Endometrium (tissue), 2 donors: ENCODE measurements around the gene ZNF134.

Source experiments
- FAIRE-seq: peaks from 2 replicates; lab custom pipeline; 2012; peaks lifted over from hg19 to GRCh38; lab: Jason Lieb, UNC
- donor health status: control.
- donor health status: control.

ZNF134 gene

DNA sequence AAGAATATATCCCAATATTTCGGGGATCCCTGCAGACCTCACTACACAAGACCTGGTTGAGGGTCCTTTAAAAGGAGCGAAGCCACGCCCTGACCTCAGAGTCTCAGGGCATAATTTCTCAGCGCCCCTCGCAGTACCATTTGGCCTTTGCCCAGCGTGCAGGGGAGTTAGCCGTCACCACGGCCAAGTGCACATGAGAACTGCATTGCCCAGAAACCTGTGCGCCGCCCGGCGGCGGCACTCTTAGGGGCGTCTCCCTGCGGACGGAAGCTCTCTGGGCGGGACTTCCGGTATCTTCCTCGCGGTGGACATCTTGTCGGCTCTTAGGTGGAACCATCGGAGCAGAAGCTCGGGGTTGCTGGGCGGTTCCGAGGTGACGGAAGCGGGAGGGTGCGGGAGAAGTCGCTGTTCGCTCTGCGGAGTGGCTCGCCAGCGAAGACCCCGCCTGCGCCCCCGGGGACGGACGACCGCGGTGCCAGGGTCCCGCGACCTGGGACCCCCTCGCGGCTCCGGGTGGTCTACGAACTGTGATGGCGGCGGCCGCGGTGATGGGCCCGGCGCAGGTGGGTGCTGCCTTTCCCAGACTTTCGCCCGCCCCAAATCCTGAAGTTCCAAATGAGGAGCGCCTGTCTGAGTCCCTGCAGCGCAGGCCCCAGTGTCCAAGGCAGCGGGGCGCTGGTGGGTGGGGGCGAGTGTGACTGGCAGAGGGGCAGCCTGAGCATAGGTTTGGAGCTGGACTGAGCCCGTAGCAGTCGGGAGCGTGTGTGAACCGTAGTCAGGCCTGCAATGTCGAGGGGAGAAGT is at the start of gene ZNF134:
ZNF134 (plus strand) TSS at position 302 of the 803 bp plus-strand sequence. CDS start 5,227 bp downstream, outside the sequence.
- FAIRE-seq, result peak; percentile 4

DNA sequence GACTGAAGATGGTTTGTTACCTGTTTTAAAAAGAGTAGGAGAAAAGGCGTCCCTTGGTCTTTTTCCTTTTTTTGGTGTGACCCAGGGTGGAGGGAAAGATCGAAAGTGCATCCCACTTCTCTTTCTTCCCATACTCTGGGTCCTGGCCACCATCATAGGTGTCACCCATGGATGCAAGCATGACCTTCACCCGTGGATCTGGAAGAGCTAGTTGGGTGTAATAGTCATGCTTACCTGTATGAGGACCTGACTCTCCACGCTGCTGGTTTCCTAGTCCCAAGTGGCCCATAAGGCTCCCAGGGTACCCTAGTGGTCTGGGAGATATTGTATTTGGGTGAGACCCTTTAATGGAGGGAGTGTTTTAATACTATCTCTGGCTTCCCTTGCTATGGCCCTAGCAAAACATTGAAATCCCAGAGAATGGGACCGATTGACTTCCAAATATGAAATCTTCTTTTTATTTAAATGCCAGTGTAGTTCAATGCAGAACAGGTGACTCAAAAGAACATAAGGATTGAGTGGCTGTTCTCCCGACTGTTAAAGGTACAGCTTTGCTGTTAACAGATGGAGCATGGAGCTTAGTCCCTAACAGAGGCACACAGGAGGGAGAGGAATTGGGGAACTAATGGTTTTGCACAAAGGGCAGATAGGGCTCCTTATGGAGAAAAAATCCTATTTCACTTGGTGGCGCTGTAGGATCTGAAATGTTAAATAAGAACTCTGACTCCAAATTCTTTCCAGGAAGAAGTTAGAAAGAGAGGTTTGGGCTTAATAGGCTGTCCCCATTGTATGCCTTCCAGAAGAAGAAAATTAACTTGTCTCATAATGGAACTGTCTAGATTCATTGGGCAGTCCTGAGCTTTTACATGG is 47.4 kb upstream of the ZNF134 start:
- no peak for FAIRE-seq

DNA sequence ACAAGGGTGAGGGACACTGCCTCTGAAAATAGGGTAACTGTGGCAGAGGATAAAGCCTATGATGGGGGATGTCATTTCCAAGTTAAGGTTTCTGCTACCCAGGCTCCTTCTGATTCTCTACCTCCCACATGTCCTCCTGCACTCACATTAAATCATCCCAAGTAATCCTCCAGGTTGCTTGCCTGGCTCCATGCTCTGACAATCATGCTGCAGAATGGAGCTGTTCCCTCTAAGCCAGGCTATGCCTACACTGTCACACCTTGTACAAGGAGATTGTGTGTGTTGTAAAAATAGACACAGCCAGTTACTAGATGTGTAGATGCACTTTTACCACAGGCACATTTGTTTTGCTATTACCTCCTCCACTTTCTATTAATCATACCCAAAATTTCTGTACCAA is 43.3 kb upstream of the ZNF134 start:
- no peak for FAIRE-seq

DNA sequence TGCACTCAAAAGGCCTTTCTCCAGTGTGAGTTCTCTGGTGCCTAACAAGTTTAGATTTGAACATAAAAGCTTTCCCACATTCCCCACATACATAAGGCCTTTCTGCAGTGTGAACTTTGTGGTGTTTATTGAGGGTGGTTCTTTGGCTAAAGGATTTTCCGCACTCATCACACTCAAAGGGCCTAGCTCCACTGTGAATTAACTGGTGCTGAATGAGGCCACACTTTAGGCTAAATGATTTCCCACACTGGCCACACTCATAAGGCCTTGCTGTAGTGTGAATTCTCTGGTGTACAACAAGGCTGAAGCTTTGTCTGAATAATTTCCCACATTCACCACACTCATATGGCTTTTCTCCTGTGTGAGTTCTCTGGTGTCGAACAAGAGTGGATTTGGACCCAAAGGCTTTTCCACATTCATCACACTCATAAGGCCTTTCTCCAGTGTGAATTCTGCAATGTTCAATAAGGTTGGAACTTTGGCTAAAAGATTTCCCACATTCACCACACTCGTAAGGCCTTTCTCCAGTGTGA is 41.6 kb upstream of the ZNF134 start:
- FAIRE-seq, result no peak

DNA sequence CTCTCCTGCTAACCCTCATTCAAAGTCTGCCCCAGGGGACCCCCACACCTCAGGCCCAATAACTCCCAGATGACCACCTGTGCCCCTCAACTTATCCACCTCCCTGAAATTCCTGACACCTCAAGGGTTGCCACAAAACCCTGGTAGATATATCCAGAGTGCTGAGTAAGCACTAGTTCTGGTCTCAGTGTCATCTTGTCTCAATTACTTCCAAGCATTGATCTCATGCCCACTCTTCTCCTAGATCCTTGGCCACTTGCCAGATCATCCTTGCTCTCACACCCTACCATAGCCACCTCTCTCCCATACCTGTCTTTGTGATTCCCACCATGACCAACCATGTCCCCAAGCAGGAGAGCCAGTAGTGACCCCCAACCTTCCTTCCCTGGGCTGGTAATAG is 37.4 kb upstream of the ZNF134 start:
- FAIRE-seq, result no peak

DNA sequence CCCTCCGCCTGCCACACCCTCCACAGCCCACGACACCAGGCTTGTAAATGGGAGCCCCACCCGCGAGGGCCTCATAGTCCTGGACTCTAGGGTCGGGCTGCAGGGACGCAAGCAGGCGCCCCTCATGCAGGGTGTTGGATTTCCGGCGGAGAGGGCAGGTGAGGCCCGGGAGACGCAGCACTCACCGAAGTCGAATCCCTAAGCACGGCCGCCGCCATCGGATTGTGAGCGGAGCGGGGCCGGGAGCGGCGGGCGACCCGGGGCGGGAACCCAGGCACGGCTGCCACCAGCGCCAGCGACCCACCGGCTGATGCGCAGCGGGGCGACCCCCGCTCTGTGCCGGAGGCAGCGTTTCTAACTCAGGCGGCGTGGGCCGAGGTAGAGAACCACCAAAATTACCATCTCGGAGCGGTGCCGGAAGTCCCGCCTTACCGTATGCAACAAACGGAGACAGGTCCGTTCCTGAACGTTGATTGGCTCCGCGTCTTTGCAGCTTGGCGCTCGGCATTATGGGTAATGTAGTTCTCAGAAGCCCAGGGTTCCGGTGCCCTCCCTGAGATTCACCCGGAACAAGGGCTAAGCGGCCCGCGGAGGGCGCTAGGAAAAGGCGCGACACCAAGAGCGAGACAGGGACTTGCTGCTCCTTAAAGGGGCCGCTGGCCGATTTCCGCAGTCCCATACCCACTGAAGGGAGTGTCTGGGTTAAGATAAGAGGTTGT is 35.4 kb upstream of the ZNF134 start, which contains the start of gene ZNF416:
ZNF416 (minus strand) TSS at position 425 of the 719 bp plus-strand sequence; CDS start at position 218, 207 bp downstream.
- FAIRE-seq, result peak; percentile 97

DNA sequence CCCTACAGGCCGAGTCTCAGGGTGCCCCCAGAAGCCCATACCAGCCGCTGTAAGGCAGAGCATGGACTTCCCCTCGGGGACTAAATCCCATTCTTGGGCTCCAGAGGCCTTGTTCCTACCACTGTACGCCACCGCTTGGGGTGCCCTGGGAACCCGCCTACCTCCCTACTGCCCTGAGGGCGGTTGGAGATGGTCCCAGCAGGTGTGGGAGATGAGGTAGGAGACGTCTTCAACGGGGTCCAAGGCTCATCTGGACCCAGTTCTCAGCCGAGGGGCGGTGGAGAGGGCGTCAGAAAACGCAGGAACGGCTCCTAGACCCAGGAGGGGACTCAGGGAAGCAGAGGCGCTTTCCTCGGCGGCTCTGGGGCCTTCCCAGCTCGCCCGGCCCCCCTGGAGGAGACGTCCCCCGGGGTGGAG is 30.9 kb upstream of the ZNF134 start:
- no peak for FAIRE-seq

DNA sequence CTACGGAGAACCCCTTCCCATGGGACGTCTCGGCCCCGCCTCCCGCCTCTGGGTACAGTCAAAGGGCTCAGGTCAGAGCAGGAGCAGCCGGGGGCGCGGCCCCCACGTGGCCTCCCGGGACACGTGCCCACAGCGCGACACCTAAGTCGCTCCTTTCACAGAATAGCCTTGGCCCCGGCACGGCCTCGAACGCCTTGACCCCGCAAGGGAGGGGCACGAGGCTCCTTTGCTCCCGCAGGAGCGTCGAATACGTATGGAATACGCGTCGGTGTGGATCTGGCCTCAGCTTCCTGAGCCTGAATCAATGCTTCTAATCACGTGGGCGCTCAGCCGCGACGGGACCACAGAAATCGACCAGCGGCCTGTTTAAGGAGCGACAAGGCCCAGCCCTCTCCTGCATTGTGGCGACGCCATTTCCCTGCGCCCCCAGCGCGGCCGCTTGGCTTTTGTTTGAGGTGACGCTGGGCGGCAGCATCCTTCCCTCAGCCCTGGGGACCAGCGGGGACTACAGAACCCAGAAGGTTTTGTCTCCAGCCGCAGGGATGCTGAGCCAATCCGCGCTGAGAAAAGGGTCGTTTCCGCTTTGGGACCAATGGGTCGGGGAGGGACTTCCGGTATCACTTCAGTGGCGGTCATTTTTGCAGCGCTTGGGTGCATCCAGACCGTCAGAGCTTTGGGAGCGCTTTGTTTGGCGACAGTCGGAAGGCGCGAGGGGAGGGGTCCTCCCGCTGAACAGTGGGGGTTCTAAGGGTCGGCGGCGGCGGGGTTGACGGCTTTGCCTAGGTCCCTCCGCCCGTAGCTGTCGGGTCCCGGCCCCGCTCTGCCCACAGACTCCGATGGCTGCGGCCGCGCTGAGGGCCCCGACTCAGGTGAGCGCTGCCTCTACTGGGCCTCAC is 30.3 kb upstream of the ZNF134 start, which contains the start of gene ZIK1:
ZIK1 (plus strand) TSS at position 625 of the 896 bp plus-strand sequence; CDS start at position 837, 212 bp downstream.
- FAIRE-seq, result peak; percentile 93

DNA sequence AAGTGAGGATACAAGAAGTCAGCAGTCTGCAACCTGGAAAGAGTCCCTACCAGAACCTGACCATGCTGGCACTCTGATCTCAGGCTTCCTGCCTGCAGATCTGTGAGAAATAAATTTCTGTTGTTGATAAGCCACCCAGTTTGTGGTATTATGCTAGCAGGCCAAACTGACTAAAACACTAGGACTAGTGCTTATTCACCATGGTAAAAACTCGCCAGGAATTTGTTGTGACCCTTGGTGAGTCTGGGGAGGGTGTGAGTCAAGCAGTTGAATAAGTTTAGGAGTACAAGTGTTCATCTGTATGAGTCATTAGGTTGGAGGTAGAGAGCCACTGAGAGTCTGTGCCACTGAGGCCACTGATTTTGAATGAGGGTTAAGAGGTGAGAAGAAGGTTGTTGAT is 26.5 kb upstream of the ZNF134 start:
- FAIRE-seq, result no peak

DNA sequence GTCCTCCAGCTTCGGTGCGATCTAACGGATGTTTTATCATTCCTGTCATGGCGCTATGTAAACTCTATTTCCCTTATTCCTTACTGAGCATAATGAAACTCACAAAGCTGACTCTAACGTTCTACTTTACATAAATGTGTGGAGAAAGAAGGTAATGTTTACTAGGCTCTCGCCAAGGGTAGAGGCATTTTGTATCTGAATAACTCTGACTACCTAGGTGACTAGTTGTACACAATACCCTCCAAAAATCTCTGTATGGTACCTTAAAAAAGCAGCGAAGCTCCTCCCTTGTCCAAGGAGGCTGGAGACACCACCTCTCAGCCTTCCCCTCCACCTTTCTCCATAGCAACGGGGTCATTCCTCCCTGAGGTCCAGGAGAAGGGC is 14.7 kb upstream of the ZNF134 start:
- FAIRE-seq, result no peak

DNA sequence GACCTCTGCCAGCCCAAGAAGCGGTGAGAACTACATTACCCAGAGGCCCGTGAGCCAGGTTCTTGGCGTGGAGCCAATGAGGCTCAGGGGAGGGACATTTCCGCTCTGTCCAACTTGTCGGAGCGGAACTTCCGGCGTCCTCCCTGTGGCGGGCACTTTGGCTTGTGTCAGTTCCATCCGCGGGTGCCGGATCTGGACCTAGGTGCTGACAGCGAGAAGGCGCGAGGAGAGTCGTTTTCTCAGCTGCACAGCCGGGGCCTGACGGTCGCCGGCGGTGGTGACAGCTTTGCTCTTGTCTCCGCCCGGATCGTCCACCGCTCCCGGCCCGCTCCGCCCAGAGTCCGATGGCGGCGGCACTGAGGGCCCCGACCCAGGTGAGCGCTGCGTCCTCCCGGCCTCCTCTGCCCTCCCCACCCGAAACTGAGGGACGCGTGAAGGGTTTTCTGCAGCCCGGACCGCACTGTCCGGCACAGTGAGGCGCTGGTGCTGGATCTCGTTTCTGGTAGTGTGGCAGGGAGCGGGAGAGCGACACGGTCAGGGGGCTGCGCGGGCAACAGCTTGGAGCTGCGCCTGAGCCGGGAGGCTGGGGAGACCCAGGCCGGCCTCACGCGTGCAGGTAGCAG is 14.2 kb upstream of the ZNF134 start, which contains the start of gene ZNF530:
ZNF530 (plus strand) TSS at position 125 of the 623 bp plus-strand sequence. CDS start 4,461 bp downstream, outside the sequence.
- FAIRE-seq, result peak; percentile 60

DNA sequence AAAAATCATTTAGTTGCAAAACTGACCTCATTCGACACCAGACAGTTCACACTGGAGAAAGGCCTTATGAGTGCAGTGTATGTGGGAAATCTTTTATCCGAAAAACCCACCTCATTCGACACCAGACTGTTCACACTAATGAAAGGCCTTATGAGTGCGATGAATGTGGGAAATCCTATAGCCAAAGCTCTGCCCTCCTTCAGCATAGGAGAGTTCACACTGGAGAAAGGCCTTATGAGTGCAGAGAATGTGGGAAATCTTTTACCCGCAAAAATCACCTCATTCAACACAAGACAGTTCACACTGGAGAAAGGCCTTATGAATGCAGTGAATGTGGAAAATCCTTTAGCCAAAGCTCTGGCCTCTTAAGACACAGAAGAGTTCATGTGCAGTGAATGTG is 7.1 kb upstream of the ZNF134 start:
- no peak for FAIRE-seq

DNA sequence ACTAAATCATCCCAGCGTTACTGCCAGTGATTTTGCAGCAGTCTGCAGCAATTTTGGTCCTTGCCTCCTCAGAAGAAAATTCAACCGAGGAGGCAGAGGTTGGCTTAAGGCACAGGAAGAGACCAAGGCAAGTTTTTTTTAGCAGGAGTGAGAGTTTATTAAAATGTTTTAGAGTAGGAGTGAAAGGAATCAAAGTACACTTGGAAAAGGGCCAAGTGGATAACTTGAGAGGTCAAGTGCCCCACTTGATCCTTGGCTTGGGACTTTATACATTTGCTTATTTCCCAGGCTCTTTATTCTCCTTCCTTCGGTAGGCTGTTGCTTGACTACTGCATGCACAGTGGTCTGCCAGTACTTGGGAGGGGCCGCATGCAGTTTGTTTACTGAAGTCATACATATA is 2.9 kb upstream of the ZNF134 start:
- FAIRE-seq, result no peak

DNA sequence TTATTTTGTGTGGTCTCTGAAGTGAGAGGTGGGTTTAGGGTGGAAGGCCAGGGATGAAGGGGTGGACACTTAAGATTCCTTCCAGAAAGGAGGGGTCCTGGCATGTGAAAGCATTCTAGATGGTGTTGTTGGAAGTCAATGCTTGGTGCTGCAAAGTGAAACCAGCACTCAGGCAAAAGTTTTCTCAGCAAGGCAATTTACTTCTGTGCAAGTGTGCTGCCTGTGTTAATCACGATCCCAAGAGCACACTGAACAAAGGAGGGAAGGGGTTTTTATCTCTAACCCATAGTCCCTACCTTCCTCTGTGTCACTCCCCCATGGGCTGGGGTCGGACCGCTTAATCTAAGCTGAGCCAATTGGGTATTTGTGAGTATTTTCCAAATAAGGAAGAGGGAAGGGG is 1.3 kb downstream of the ZNF134 start:
- no peak for FAIRE-seq

DNA sequence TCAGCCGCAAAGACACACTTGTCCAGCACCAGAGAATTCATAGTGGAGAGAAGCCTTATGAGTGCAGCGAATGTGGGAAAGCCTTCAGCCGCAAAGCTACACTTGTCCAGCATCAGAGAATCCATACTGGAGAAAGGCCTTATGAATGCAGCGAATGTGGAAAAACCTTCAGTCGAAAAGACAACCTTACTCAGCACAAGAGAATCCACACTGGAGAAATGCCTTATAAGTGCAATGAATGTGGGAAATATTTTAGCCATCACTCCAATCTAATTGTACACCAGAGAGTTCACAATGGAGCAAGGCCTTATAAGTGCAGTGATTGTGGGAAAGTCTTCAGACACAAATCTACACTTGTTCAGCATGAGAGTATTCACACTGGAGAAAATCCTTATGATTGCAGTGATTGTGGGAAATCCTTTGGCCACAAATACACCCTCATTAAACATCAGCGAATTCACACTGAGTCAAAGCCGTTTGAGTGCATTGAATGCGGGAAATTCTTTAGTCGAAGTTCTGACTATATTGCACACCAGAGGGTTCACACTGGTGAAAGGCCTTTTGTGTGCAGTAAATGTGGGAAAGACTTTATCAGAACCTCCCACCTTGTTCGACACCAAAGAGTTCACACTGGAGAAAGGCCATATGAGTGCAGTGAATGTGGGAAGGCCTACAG is 6.8 kb downstream of the ZNF134 start:
- no peak for FAIRE-seq

DNA sequence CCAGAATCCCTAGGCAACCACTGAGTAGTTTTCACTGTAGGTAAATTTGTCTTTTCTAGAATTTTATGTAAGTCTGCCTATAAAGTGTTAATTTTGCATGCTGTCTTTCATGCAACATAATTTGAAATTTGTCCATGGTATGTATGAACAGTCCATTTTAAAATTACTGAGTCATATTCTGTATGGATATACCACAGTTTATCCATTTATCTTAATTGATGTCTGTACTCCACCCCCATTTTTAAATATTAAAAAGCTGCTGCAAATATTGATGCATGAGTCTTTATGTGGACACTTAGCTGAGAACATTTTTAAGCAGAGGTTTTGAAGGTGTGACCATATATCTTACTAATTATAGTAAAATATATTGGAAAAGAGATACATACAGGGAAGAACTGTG is 9.0 kb downstream of the ZNF134 start:
- FAIRE-seq, result no peak

DNA sequence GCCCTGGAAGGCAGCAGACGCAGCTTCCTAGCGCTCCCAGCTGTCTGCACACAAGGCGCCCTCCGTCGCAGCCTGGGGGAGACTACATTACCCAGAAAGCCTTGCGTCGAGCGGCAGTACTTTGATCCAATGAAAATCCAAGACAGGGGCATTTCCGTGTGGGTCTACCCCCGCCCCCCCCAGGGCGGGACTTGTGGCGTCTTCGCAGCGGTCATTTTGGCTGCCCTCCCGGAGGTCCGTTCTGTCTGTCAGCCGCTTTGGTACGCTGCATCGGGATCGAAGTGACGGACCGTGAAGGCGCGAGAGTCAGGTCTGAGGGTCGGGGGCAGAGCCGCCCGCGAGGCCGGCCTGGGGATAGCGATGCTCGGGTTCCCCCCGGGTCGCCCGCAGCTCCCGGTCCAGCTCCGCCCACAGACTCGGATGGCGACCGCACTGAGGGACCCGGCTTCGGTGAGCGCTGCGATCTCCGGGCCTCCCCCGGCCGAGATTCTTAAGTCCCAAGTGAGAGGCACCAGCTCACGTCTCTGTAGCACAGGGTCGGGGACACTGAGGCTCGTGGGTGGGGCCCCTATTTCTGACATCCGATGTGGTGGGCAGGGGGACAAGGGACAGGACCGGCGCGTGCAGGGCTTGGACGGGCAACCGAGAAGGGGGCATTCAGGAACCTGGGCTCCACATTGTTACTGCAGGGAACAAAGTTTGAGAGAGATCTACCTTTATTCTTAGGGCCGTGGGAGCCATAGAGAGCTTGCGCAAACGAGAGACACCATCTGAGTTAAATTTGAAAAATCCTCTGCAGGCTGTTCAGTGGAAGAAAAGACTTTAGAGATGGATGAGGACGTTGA is 19.2 kb downstream of the ZNF134 start, which contains the start of gene ZNF211:
ZNF211 (plus strand) TSS at position 182 of the 845 bp plus-strand sequence; CDS start at position 361, 179 bp downstream.
- peak; percentile 95 for FAIRE-seq

DNA sequence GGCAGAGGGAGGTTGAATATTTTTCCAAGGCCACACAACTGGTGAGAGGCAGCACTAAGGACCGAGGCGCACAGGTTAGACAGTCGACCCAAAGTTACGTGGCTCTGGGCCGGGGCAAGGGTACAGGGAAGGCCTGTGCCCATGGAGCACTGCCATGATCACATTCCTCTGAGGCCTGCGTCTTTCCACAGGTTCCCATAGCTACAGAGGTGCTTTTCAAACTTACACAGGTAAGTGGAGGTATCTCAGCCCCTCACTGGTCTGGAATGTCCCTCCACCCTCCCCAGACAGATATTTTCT is 19.7 kb downstream of the ZNF134 start:
- FAIRE-seq, result no peak

DNA sequence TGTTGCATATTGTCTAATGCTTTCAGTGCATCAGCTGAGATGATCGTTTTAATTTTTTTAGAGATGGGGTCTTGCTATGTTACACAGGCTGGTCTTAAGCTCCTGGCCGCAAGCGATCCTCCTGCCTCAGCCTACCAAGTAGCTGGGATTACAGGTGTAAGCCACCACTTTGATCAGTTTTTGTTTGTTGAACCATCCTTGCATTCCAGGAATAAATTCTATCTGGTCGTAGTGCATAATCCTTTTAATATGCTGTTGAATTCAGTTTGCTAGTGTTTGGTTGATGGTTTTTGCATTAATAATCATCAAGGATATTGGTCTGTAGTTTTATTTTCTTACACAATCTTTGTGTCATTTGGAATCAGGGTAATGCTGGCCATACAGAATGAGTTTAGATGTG is 23.3 kb downstream of the ZNF134 start:
- no peak for FAIRE-seq
